Measurements from ENCODE around the gene FBXO42. TPM values are rescaled to one million over a fixed set of nuclear protein-coding genes. Genes with fewer than 3 reads are reported as not detected.
A peak's percentile ranks its signal among the peaks of the same experiment; 100 is the strongest.

Gene FBXO42
- total and polyA plus RNA-seq, 9 of the 15 experiments (the other 6 are each of a cell fraction or from before 2014, with no cell fraction given), result 7.2 to 24.8 (median 17.4) TPM

GRCh38 chr1:16253332-16253922 is 98.9 kb downstream of the FBXO42 start (continued):
- TF ChIP-seq ZNF124 (CRISPR knock-in tag; IDR thresholded peaks at IDR 0.05), result no peak

- H3K4me2 ChIP-seq (ENCODE audit: insufficient read depth, low read length), result no peak overlapping the region
- ATAC-seq (no peak), DNase-seq (ENCODE audit: extremely low read depth in 1 of 4, low spot score in 3 of 4) (no peak), FAIRE-seq (no peak)
- ChIA-PET POLR2A (no interaction called here), CTCF (ENCODE audit: low intra/inter-chr PET ratio) (no interaction called here)
- peaks cover 8 to 29% of the 10 kb centered on the region in 2 experiments for H3K4me1 ChIP-seq (replicated peaks in 1 of 2; ENCODE audit: control insufficient read depth in 2 of 2, insufficient read depth in 2 of 2, low read length in 2 of 2)
- H3K36me3 ChIP-seq (ENCODE audit: control insufficient read depth, insufficient read depth, low read length), result peaks cover 78% of the 10 kb centered on the region
- no peak overlapping the region for H2AFZ ChIP-seq (ENCODE audit: low read depth, low read length)
- H3K9me1 ChIP-seq (ENCODE audit: control insufficient read depth, insufficient read depth, low read length), result peaks cover 9% of the 10 kb centered on the region
- no TSS peak for BruUV-seq (replicated peaks)
- no peak overlapping the region for H3K27ac ChIP-seq (ENCODE audit: extremely low read depth, low read depth, low read length)
- no peak overlapping the region for H3K9ac ChIP-seq (ENCODE audit: insufficient read depth in 1 of 2, low read depth in 2 of 2, low read length in 2 of 2)
- H4K20me1 ChIP-seq (replicated peaks; ENCODE audit: control insufficient read depth, insufficient read depth, low read length), result no peaks in the 10 kb centered on the region; the same call in 1 of the 2 replicates
- H3K79me2 ChIP-seq (ENCODE audit: control insufficient read depth, insufficient read depth, low read length), result peaks cover 6% of the 10 kb centered on the region; the same call in 1 of the 3 replicates
- WGBS (ENCODE audit: insufficient coverage, low coverage, missing lambda C conversion rate), result 72% methylated on average over 2 of the region's 2 CpGs
- no peaks in the 10 kb centered on the region for H3K9me3 ChIP-seq (replicated peaks; ENCODE audit: control insufficient read depth, insufficient read depth, low read depth, low read length)
- TF ChIP-seq MLLT1 (IDR thresholded peaks at IDR 0.05) (no peak), CEBPG (CRISPR knock-in tag; IDR thresholded peaks at IDR 0.05) (no peak), CEBPG (tag; conservative IDR thresholded peaks at IDR 0.05 in 1 of 2, IDR thresholded peaks at IDR 0.05 in 1 of 2) (peak; percentile 39 to 45; a peak in 3 of 4 replicates), ATF3 (IDR thresholded peaks at IDR 0.05) (peak; percentile 76), ATF3 (CRISPR knock-in tag; conservative IDR thresholded peaks at IDR 0.05) (no peak)
- H3K27me3 ChIP-seq (ENCODE audit: control insufficient read depth in 2 of 2, insufficient read depth in 2 of 2, low read length in 2 of 2), result no peaks in the 10 kb centered on the region
- H3K4me3 ChIP-seq, result no peak overlapping the region
- intact Hi-C loops (cut with micrococcal nuclease), result no loop called here
- in situ Hi-C loops (cut with MboI), result no loop called here
These were observed 99.4 kb downstream of the FBXO42 start for GRCh38 chr1:16252912-16253311.

Measured in K562 (cell line).